HG03103 (cell line): ENCODE data around the gene INPP4B.

Source experiments
- ATAC-seq: cut with Tn5 transposase; IDR thresholded peaks from one replicate; pipeline ENCODE4 v1.9.1; 2021; ENCODE audit warnings: low read depth; ENCODE audit not compliant: unreplicated experiment

Gene INPP4B

DNA sequence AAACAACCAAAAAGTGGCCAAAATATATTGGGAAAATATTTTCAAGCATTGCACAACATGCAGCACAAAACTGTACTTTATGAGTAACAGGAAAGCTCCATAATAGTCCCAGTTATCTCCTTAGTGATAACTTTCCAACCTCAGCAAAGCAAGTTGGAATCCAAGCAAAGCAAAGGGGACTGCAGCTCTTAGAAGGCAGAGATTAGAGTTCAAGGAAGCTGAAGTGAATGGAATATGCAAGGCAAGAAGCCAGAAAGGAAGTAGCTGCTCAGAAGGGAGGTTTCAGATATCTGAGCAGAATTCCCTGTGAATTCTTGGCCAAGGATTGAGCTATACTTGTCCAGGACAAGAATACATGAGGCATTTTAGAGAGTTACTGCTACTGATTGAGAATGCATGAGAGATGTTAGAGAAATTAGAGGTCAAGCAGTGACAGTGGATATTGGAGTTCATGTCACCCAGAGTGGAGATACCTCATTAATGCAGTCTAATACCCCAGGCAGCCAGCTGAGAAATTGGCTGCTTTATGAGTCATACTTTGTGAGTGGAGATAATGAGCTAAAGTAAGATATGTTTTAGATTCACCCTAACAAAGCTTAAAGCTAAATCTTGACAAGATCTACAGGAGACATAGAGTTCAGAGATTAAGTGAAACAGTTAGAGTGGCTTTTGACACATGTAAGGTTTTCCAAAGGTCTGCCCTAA, 102.8 kb downstream of the INPP4B start:
- ATAC-seq = no peak

DNA sequence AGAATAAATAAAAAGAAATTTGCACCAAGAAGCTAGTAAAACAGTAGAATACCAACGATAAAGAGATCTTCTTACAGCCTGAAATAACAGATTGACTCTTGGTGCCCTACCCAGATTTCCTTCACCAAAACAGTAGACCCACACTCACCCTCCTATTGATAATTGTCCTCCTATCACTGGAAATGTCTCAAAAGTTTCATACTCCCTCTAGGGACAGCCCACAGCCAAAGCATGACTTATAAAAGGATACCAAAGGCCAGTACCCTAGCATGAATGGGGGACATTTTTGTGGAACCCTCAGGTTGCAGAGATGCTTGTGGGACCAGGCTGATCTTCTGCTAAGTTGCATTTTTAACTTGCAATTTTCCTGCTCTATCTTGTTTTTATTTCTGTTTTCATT, 104.1 kb downstream of the INPP4B start:
- ATAC-seq = no peak

DNA sequence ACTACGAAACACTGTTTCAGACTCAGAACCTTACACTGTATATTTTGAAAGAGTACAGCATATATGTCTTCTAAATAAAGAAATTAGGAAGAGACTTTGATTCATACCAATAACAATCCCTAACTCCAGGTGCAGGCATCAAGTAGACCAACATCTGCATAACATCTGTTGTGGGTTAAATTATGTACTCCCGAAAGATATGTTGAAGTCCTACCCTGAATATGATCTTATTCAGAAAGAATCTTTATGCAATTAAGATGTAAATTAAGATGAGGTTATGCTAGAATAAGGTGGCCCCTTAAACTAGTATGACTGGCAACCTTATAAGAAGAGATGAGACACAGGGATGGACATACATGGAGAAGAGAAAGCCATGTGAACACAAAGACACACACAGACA, 117.9 kb downstream of the INPP4B start:
- no peak for ATAC-seq

DNA sequence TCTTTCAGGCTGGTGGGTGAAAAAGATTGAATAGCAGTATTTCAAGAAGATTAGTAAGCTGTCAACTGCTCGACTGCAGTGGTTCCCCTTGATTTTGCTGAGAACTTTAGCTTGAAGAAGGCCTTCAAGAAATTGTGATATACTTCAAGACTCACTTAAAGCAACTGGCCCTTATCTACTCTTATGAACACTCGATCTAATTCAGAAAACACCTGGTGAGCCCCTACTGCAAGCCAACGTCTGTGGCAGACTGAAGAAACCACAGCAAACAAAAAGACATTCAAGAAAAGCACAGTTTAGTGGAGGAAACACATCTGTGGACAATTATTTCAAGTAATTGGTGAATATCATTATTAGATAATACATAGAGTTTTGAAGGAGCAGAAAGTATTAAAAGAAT, 119.0 kb downstream of the INPP4B start:
- ATAC-seq = no peak

DNA sequence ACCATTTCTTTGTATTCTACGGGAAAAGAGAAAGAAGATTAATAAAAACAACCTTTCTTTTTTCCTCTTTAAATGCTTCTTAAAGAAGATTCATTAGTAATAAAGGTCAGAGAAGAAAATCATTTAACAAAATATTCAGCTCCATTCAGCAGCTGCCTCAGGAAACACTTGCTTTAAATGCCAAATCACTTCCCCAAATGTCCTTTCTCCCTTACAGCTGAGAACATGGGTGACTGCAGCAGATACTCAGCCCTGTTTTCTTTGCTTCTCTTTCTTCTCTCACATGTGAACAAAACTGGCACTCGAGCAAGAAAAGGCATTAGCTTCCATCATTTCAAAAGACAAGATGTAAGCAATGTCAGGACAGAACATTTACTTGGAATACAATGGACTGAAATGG, 120.2 kb downstream of the INPP4B start:
- no peak for ATAC-seq

DNA sequence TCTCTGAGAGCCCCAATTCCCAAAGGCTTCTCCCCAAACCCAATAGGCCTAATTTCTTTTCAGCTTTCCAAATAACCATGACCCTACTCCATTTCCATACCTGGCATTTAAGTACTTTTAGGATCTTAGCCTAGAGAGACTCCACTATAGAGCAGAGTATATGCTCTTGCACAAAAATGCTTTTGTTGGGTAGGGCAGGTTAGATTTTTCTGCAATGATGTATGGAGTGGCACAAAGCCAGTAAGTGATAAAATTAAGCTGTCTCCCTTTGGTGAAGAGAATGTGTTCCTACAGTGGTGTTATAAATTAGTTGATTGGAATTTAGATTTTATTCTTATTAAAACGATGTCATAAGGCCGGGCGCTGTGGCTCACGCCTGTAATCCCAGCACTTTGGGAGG, 124.9 kb downstream of the INPP4B start:
- no peak for ATAC-seq

DNA sequence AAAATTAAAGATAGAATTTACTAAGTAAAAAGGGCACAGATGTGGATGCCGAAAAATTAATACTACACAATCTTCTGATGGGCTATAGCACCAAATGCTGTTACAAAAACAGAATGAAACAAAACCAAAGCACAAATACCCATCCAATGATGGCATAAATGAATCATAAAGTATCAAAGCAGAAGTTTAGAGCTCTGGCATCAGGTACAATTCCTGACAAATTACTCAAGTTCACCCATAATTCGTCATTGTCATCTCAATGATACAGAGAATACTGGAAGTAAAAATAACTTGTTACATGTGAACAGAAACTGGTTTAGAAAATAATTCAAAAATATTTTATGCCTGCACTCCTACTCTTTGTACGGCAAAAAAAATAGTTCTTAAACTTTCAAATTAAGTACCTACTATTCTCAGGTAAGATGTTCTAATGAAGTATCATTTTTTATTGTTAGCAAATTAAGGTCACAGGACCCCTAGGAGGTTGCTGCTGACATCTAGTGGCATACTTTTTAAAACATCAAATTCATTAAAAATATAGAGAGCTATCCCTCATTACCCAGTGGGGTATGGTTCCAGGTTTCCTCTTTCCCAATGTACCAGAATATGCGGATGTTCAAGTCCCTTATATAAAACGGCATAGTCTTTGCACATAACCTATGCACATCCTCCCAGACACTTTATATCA, 126.1 kb downstream of the INPP4B start:
- no peak for ATAC-seq

DNA sequence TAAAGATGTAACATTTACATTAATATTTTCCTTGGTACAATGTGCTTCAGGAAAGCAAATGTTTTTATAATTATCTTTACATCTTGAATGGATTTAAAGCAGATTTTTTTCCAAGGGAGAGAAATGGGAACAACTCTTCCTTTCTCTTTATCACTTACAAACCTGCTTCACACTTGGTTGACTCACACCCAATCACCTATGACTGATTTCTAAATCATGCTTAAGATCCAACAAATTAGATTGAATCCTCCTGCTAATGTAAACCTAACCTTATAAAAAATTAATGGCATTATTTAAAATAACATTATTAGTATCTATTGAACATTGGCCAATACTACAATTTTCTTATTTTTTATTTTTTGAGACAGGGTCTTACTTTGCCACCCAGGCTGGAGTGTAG, 127.1 kb downstream of the INPP4B start:
- no peak for ATAC-seq

DNA sequence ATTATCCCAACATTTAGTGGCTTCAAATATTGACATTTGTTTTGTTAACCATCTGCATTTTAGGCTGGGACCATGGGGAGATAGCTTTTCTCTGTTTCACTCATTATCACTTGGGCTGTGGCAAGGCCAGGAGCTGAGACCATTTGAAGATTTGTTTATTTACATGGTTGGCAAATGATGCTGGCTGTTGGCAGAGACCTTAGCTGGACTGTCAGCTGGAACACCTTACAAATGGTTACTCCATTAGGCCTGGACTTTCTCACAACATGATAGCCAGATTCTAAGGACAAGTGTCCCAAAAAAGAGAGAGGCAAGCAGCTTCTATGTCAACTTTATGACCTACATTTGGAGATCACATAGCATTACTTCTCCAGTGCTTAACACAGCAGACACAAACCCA, 130.4 kb downstream of the INPP4B start:
- no peak for ATAC-seq

DNA sequence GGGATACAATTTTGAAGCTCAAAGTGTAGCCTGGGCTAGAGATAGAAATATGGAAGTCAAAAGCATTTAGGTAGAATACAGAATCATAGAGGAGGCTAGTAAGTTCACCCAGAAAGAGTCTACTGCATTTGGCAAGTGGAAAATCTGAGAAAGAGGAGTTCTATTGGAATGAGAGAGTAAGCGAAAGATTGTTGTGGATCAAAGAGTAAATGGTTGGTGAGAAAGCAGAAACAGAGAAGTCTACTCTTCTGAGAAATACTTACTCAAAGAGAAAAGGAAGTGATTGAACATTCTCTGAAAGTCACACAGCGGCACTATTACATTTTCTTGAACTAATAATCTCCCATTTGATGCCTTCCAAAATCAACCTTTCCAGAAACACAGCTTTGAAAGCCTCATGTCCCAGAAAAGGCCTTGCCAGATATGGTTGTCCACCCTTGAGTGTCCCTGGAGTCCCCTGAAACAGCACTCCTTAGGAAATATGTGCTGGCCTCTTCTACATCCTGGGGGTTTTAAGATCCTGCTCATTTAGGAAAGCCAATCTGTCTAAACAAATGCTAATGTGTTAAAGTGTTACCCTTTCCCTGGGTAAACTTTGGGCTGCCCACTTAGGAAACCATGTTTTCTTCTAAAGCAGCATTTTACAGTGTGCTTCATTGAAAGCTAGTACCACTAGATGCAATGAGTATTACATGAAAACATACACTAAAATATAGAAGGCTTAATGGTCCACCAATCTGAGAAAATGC, 132.6 kb downstream of the INPP4B start:
- no peak for ATAC-seq

DNA sequence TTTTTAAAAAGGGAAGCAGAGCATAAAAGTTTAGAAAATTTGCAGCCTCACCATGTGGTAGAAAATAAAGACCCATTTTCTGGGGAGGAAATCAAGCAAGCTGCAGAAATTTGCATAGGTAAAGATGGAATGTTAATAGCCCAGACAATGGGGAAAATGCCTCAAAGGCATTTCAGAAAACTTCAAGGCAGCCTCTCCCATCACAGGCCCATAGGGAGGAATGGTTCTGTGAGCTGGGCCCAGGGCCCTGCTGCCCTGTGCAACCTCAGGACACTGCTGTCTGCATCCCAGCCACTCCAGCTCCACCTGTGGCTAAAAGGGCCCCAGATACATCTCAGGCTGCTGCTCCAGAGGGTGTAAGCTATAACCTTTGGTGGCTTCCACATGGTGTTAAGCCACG, 137.9 kb downstream of the INPP4B start:
- ATAC-seq = no peak

DNA sequence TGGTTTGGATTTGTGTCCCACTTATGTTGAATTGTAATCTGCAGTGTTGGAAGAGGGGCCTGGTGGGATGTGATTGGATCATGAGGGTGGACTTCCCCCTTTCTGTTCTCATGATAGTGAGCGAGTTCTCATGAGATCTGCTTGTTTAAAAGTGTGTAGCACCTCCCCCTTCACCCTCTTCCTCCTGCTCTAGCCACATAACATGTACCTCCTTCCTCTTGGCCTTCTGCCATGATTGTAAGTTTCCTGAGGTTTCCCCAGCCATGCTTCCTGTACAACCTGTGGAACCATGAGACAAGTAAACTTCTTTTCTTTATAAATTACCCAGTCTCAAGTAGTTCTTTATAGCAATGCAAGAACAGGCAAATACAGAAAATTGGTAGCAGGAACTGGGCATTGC, 138.7 kb downstream of the INPP4B start:
- ATAC-seq = no peak

DNA sequence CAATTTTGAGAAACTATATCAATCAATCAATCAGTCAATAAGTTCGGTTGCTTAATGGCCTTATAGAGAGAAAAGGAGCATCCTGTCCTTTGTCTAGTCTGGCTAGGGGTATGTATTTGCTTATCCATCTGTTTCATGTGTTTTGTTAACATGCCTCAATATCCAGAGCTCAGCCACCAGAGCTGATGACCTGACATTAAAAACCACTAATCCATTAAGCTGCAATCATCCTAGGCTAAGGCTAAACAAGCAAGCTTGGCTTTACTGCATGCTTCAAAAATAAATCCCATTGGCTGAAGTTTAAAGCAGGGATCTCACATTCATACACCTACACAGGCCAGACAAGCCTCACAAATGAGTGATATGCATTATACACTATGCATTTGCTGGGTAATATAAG, 139.7 kb downstream of the INPP4B start:
- no peak for ATAC-seq

DNA sequence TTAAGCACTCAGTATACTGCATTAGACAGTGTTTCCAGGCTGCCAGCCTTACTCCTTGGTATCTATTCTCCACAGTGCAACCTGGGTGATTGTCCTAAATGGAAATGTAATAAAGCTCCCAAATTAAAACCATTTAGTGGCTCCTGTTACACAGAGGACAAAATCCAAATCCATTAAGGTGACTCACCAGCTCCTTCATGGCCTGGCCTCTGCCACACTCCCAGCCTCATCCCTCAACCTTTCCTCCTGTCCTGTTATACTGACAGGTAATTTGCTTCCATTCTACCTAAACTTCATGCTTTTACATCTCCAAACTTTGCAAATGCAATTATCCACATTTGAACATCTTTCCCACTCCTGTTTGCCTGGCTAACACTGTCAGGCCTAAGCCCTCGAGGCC, 140.3 kb downstream of the INPP4B start:
- ATAC-seq = no peak

DNA sequence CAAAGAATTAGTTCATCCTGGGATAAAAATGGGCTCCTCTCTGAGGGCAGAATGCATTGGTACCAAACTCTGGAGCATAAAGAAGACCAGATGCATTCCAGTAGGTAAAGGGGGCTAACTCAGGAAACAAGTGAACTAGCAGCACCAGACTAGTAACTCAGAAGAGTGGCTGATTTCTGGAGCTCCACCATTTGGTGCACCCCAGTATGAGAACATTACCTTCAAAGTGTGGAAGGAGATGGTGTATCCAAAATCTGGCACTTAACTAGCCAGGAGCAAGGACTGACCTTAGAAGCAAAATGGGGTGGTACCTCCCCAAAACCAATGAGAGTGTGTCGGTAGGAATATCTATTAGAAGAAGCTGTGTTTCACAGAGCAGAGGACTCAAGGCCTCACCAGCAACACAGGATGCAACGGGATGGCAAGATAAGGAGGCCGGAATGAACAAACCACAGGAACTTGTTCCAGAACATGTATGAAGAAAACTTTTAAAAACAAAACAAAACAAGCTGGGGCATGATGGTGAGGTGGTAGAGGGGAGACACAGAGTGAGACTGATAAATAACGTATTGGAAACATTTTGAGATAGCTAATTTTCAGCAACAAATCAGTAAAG, 142.3 kb downstream of the INPP4B start:
- ATAC-seq = no peak

DNA sequence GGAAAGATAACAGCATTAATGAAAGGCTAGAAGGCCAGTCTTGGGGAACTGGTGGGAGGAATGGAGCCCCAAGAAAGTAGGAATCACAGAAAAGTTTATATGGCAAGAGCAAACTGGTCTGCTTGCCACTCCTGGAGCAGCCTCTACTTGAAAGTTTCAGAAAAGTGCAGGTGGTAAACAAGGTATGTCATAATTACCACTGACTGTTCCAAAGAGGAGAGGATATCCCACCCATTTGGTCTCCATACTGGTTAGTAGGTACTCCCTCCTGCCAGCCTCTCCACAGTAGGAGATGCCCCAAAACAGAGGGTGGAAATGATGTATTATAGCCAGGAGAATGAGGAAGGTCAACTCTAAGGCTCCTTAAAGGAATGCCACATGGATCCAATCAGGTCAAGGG, 145.1 kb downstream of the INPP4B start:
- ATAC-seq = no peak

DNA sequence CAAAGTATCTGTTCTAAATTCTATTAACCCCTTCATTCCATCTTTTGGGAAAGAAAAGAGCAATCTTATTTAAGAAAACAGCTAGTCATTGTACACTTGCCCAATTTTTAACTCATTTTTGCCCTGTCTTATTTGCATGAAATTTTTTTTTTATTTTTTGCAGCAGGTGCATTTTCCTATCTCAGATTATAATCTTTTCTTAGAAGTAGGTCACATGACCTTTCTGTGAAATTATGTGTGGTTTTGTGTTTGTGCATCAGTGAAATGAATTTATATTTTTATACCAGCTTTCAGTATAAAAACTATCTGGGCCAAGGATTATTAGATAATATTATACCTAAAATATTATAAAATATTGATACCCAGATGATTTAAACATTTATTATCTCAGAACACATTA, 145.6 kb downstream of the INPP4B start:
- ATAC-seq = no peak

DNA sequence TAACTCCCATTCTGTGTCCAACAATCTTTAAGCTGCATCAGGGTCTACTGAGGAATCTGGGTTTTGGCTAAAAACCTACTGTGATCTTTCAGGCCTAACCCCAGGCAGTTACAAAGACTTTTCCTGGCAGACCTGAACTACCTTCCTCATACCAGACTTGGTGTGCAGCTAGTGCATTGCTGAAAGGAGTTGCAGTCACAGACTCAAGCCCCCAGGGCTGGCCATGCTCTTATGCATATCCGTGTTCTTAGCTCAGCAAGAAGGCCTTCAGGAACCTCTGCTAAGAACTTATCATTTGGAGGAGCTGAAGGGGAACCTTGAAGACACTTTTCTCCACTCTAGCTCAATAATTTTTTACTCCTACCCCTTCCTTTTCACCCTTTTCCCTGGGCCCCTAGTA, 147.5 kb downstream of the INPP4B start:
- no peak for ATAC-seq

DNA sequence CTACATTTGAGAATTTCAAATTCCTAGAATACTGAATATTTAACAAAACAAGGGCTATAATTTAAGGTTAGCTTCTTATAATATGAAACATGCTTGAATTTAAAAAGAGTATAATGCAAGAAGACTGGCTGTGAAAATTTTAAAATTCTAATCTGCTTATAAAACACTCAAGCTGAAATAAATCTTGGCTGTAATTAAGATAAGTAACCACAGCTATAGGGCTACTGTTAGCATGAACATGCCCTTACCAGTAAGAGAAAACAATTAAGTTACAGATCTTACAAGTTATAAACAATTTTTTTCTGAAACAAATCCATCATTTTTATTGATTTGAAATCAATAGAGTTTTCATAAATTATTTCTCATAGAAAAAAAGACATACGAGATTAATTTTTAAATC, 148.2 kb downstream of the INPP4B start:
- ATAC-seq = no peak

DNA sequence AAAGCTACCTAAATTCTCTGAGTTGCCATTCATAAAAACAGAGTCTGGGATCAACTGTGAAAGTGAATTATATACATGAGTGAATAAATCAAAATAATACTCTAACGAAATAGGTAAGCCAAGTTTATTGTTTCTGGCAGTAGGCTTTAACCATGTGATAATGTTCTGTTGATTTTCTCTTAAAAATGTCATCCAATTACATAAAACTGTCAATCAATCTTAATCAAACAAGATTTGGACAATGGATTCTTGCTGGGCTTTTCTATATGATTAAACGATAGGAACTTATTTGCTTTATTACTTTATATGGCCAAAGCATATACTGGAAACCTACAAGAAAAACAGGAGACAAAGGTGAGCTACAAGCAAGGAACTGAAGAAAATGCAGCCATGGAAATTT, 148.8 kb downstream of the INPP4B start:
- no peak for ATAC-seq

DNA sequence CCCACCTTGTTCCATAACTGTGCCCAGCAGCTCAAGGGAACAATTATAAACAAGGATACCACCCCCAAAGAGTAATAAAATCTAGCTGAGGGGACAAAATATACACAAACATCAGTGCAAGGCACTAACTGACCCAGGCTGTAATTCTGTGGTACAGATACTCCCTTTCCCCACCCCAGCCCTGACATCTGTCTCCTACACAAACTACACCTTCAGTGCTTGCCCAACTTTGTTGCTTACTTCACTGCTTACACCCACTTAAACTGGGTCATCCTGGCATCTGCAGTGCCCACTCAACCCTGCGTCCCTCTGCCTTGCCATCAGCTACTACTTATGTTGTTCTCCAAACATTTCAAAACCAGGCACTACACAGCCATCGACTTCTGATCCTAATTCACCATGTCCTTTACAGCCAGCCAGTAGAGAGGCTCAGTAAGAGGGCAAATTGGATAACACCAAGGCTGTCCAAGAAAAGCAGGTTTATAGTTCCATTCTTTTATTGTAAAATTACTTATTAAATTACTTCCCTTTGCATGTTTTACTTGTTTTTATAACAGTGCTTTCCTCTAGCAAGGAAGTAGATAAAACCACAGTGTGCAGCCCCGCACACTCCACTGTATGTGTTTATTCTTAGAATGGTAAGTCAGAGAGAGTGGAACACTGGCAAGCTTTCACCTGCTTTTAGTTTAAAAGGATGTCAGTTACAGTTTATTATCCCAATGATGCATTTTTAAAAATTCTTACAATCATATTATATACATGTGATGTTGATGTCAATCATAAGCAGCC, 149.6 kb downstream of the INPP4B start:
- no peak for ATAC-seq
